Ectodermal cell (in vitro differentiated cells): Measurements from ENCODE around the gene KCNK18.

Experiments
- H3K27ac ChIP-seq: 2 replicates; pipeline ENCODE4 v1.7.0; 2013; ENCODE audit warnings: mild to moderate bottlenecking, low read depth, low read length; ENCODE audit not compliant: insufficient read depth, poor library complexity, severe bottlenecking
- H3K27me3 ChIP-seq: 2 replicates; pipeline ENCODE4 v1.7.0; 2013; ENCODE audit warnings: mild to moderate bottlenecking, low read length; ENCODE audit not compliant: insufficient read depth, control insufficient read depth, poor library complexity, severe bottlenecking
- H3K36me3 ChIP-seq: one replicate; pipeline ENCODE4 v1.7.0; 2013; ENCODE audit warnings: low read length; ENCODE audit not compliant: control insufficient read depth, insufficient read depth
- H3K4me1 ChIP-seq: one replicate; pipeline ENCODE4 v1.7.0; 2013; ENCODE audit warnings: low read length; ENCODE audit not compliant: control insufficient read depth, insufficient read depth
- H3K4me3 ChIP-seq: 2 replicates; pipeline ENCODE4 v1.7.0; 2013; ENCODE audit warnings: low read depth, low read length, control low read depth; ENCODE audit not compliant: insufficient read depth
- H3K9me3 ChIP-seq: 2 replicates; pipeline ENCODE4 v1.7.0; 2013; ENCODE audit warnings: mild to moderate bottlenecking, low read length, moderate library complexity; ENCODE audit not compliant: control insufficient read depth
- WGBS, 2 experiments: methylation state at CpG; one replicate each; pipeline ENCODE4 v1.1.7; 2013; ENCODE audit warnings: missing lambda C conversion rate in 2 of 2; 5-methylcytosine and 5-hydroxymethylcytosine counted together

Gene KCNK18

DNA sequence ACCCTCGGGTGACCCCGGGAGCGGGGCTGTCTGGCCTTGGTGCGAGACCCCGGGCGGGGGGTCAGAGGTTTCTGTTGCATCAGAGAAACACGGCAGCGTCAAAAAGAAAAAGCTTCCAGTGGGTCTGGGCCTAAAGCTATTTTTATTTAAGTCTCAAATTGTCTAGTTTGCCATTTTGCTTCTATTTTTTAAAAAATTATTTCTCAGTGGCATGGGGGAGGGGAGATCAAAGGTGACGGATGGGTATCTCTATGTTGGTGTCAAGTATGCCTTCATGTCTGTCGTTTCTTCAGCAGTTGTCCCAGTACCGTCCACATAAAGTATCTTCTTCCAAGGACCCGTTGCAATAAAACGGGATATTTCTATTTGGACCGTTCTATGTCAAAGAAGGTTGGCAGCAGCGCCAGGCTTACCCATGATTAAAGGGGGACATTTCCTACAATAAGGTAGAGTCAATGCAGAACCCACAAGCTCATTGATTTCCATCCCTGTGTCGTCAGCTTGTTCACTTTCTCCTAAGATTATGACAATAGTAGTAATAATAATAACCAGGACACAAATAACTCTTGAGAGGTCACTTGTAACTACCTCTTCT, 33.2 kb upstream of the KCNK18 start:
- WGBS, 2 experiments, result 3 to 4% methylated on average over 15 to 16 of the region's 16 CpGs
- H3K4me1 ChIP-seq, result peaks cover 20% of the 10 kb centered on the region
- H3K4me3 ChIP-seq, result no peak overlapping the region
- H3K9me3 ChIP-seq, result no peaks in the 10 kb centered on the region
- no peak overlapping the region for H3K27ac ChIP-seq
- peaks cover 100% of the 10 kb centered on the region for H3K27me3 ChIP-seq
- H3K36me3 ChIP-seq, result no peaks in the 10 kb centered on the region

DNA sequence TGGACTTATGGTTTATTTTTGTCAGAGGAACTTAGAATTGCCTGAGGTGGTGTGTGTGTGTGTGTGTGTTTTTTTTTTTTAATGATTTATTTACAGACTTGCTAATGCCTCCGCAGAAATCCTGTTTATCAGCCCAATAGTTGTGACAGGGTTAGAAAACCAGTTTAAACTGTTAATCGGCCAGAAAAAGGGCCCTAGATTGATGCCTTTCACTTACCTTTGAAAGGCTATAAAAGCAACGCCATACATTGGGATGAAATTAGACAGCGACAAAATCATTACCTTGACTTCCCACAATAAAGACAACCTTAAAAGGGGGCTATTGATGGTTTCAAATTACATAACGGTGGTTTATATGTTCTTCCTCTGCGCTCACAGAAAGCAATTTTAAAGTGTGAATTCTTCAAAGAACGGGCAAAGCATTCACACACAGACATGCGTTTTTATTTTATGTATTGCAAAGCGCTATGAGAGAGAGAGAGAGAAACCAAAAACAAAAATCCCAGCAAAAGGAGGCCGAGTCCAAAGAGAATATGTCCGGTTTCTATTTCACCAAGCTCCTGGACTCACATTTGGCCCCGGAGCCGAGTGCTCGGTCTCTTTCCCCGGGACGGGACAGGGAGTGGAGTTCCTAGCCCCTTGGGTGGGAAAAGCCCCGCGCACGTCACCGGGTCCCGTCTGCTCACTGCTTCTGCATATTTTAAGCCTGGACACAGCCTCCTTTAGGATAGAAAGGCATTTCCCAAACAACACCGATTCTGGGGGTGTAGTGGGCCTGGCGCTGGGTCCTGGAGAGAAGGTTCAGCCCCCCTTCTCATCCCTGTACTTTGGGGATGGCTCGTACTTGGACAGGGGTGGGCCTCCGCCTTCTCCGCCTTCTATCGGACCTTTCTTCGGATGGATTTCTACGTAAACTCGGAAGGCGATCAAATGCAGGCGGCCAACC, 32.4 kb upstream of the KCNK18 start:
- Histone ChIP-seq H3K4me3 (no peak overlapping the region), H3K27me3 (peaks cover 100% of the 10 kb centered on the region), H3K27ac (no peak overlapping the region), H3K9me3 (no peaks in the 10 kb centered on the region), H3K36me3 (no peaks in the 10 kb centered on the region), H3K4me1 (peaks cover 12% of the 10 kb centered on the region)
- WGBS, 2 experiments, result 6% methylated on average over 29 to 32 of the region's 32 CpGs

- Histone ChIP-seq H3K4me3 (no peak overlapping the region), H3K27ac (no peak overlapping the region), H3K4me1 (peaks cover 6% of the 10 kb centered on the region), H3K36me3 (no peaks in the 10 kb centered on the region), H3K27me3 (peaks cover 100% of the 10 kb centered on the region), H3K9me3 (no peaks in the 10 kb centered on the region)
- 2% methylated on average over 51 of the region's 51 CpGs for WGBS, 2 experiments
Measured at GRCh38 chr10:117165538-117166417, 31.5 kb upstream of the KCNK18 start.

- Histone ChIP-seq H3K27ac (no peak overlapping the region), H3K4me3 (no peak overlapping the region), H3K9me3 (no peaks in the 10 kb centered on the region), H3K36me3 (no peaks in the 10 kb centered on the region), H3K27me3 (peaks cover 100% of the 10 kb centered on the region), H3K4me1 (peaks cover 6% of the 10 kb centered on the region)
- WGBS, 2 experiments, result 15 to 16% methylated on average over 41 of the region's 41 CpGs
Measured at GRCh38 chr10:117166418-117167345, 30.6 kb upstream of the KCNK18 start.

DNA sequence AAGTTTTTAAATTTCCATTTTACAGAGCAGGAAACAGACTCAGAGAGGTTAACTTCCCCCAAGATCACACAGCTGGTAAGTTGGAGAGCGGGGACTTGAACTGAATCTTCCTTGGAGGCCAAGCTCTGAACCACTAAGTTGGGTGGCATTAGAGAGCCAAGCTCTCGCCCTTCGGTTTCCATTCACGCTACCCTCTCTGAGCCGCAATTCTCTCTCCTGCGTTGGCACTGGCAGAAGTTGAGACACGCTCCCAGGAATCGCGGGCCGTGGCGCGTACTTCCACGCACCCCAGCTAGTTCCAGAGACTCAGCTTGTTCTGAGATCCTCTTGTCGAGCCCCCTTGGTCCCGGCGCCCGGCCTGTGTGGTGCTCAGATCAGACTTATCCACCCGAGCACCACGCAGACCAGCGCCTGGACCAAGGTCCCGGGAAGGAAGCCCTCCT, 29.9 kb upstream of the KCNK18 start:
- H3K4me1 ChIP-seq, result peaks cover 3% of the 10 kb centered on the region
- peaks cover 100% of the 10 kb centered on the region for H3K27me3 ChIP-seq
- no peaks in the 10 kb centered on the region for H3K9me3 ChIP-seq
- no peaks in the 10 kb centered on the region for H3K36me3 ChIP-seq
- no peak overlapping the region for H3K27ac ChIP-seq
- 18 to 19% methylated on average over 21 of the region's 21 CpGs for WGBS, 2 experiments
- no peak overlapping the region for H3K4me3 ChIP-seq

DNA sequence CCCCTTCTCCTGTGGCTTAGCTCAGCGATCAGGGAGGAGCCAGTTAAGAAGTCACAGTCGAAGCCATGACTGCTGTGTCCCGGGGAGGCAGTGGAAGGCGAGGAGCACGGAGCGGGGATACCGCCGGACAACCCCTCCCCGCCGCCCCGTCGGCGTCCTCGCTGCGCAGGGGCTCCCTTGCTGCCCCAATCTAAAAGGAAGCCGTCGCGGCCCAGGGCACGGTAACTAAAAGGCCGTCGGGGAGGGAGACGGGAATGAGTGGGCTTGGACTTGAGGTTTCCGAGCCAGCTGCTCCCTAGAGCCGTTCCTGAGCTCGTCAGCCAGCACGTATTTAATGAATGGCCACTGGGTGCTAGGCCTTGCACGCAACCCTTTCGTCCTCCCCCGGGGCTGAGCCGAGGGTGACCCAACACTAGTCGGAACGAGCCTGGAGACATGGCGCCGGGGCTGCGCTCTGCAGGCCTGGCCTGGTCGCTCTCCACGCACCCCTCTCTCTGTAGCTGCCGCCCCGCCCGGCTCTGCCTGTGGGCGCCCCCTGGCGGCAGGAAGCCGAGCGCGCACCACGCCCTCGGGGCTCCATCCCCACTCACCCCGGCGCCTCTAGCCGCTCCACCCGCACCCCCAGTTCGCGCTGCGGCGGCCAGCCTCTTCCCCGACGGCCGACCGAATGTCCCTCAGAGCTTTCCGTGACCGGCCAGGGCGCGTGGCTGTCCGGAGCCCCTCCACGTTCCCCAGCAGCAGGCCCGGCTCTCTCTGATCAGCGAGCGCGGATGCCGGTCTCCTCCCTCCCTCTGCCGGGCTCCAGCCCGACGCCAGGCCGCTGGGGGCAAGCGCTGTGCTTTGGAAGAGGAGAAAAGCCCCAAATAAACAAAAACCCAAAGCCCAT, 29.3 kb upstream of the KCNK18 start:
- peak overlapping the region; percentile 10 for H3K4me3 ChIP-seq
- no peaks in the 10 kb centered on the region for H3K9me3 ChIP-seq
- H3K27me3 ChIP-seq, result peaks cover 100% of the 10 kb centered on the region
- H3K27ac ChIP-seq, result no peak overlapping the region
- H3K36me3 ChIP-seq, result no peaks in the 10 kb centered on the region
- no peaks in the 10 kb centered on the region for H3K4me1 ChIP-seq
- WGBS, 2 experiments, result 2% methylated on average over 75 of the region's 75 CpGs

- no peaks in the 10 kb centered on the region for H3K4me1 ChIP-seq
- no peak overlapping the region for H3K4me3 ChIP-seq
- H3K27me3 ChIP-seq, result peaks cover 100% of the 10 kb centered on the region
- no peak overlapping the region for H3K27ac ChIP-seq
- WGBS, 2 experiments, result 3 to 5% methylated on average over 23 of the region's 25 CpGs
- no peaks in the 10 kb centered on the region for H3K36me3 ChIP-seq
- H3K9me3 ChIP-seq, result no peaks in the 10 kb centered on the region
Measured at GRCh38 chr10:117168729-117169128, 28.6 kb upstream of the KCNK18 start.

- no peaks in the 10 kb centered on the region for H3K4me1 ChIP-seq
- H3K9me3 ChIP-seq, result no peaks in the 10 kb centered on the region
- H3K4me3 ChIP-seq, result no peak overlapping the region
- no peak overlapping the region for H3K27ac ChIP-seq
- WGBS, 2 experiments, result 52 to 57% methylated on average over 2 of the region's 2 CpGs
- H3K27me3 ChIP-seq, result peaks cover 100% of the 10 kb centered on the region
- no peaks in the 10 kb centered on the region for H3K36me3 ChIP-seq
Measured at GRCh38 chr10:117169480-117169879, 27.8 kb upstream of the KCNK18 start.
